Breast epithelium (tissue), 3 donors: Measurements from ENCODE around the gene TEAD2.

Source experiments
- CTCF ChIP-seq, 3 donors: fragments of 450-650 bp; IDR thresholded peaks; one replicate each; pipeline ENCODE4 v1.5.1; 2016 to 2017; ENCODE audit warnings: antibody characterized with exemption in 3 of 3, mild to moderate bottlenecking in 3 of 3, moderate library complexity in 3 of 3
- POLR2A ChIP-seq: fragments of 450-650 bp; IDR thresholded peaks from one replicate; pipeline ENCODE4 v1.6.1; 2016; ENCODE audit warnings: antibody characterized with exemption, mild to moderate bottlenecking, moderate library complexity
- POLR2AphosphoS5 ChIP-seq, 3 donors: sonication (generic); formaldehyde crosslinking; IDR thresholded peaks; one replicate each; pipeline ENCODE4 v1.6.1; 2017; ENCODE audit warnings: antibody characterized with exemption in 3 of 3

- TF ChIP-seq CTCF (IDR thresholded peaks at IDR 0.05) = no peak
- TF ChIP-seq POLR2A = no peak
- TF ChIP-seq POLR2AphosphoS5 (IDR thresholded peaks at IDR 0.05) = no peak
Measured at GRCh38 chr19:49411681-49412326, 49.6 kb upstream of the TEAD2 start.
